ENCODE results near the gene COL7A1.

COL7A1 gene

DNA sequence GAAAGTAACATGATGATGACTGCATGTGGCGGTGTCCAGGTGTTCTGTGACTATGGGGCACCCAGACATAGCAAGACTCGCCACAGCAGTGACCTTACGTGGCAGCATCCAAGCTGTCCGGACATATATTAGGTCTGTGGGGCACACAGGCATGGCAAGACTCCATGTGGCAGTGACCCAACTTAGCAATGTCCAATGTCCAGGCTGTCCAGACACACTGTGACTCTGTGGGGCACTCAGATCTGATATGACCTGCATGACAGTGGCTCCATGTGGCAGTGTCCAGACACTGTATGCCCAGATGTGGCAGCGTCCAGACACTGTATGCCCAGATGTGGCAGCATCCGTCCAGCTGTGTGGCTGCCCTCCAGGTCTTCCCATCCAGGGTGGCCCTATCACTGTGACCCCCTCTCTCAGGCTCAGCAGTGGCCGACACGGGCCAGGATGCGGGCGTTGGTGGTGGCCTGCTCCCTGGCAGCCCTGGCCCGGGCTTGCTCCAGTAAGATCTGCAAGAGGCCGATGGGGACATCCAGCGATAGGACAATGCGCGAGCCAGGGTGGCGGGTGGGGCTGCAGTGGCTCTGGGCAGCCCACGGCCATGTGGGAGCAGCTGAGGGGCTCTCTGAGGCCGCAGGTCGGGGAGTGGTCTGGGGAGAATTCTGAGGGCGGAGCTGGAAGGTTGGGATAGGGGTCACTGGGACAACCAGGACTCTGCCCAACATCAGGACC lies 32.6 kb downstream of the COL7A1 start:
- no peak overlapping the region for H3K27ac ChIP-seq

DNA sequence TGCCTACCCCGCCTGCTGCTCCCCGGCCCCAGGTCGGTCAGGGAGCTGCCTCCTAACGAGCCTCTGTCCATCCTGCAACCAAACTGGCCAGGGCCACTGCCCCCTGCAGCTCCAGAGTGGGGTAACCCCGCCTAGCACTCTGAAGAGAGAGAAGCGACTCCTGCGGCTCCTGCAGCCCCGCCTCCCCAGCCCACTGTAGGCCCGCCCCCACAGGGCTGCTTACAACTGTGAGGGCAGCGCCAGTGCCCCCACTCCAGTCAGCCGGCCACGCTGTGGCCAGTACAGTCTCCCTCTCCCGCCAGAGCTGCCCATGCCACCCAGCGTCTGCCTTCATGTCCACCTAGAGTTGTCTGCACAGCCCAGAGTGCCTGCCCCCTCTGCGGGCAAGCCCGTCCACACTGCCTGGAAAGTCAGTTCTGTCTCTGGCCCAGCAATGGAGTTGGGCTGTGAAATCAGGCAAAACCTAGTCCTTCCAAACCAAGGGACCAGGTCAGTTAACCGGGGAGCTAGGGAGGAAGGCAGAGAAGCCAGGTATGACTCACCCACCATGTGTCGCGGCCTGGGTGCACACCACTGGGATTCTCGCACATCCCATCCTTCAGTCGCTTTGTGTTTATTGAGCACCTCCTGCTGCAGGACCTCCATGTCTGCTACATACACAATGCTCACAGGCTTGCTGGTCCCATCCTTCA lies 33.9 kb downstream of the COL7A1 start:
- TF ChIP-seq, protein P1, sequence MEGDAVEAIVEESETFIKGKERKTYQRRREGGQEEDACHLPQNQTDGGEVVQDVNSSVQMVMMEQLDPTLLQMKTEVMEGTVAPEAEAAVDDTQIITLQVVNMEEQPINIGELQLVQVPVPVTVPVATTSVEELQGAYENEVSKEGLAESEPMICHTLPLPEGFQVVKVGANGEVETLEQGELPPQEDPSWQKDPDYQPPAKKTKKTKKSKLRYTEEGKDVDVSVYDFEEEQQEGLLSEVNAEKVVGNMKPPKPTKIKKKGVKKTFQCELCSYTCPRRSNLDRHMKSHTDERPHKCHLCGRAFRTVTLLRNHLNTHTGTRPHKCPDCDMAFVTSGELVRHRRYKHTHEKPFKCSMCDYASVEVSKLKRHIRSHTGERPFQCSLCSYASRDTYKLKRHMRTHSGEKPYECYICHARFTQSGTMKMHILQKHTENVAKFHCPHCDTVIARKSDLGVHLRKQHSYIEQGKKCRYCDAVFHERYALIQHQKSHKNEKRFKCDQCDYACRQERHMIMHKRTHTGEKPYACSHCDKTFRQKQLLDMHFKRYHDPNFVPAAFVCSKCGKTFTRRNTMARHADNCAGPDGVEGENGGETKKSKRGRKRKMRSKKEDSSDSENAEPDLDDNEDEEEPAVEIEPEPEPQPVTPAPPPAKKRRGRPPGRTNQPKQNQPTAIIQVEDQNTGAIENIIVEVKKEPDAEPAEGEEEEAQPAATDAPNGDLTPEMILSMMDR (conservative IDR thresholded peaks at IDR 0.05), result no peak
- H3K27ac ChIP-seq, result no peak overlapping the region

More for the DNA sequence above, 32.6 kb downstream of the COL7A1 start:
- TF ChIP-seq, protein P1 (conservative IDR thresholded peaks at IDR 0.05), result no peak

DNA sequence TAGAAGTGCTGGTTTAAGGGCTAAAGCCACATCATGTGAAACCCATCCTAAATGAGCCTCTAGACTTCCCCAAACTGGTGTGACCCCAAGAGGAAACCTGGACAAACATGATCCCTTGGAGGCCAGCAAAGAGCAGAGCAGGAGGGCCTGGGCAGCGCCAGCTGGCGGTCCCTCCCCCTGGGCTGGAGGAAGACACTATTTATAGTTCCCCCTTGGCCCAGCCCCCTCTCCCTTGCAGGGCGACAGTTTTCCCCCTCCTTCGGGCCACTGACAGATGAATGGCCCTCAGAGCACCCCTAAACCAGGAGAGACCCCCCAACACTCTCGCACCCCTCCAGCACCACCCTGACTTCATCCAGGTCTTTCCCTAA lies 34.5 kb downstream of the COL7A1 start:
- no peak overlapping the region for H3K27ac ChIP-seq
- TF ChIP-seq, protein P1 (conservative IDR thresholded peaks at IDR 0.05), result no peak

DNA sequence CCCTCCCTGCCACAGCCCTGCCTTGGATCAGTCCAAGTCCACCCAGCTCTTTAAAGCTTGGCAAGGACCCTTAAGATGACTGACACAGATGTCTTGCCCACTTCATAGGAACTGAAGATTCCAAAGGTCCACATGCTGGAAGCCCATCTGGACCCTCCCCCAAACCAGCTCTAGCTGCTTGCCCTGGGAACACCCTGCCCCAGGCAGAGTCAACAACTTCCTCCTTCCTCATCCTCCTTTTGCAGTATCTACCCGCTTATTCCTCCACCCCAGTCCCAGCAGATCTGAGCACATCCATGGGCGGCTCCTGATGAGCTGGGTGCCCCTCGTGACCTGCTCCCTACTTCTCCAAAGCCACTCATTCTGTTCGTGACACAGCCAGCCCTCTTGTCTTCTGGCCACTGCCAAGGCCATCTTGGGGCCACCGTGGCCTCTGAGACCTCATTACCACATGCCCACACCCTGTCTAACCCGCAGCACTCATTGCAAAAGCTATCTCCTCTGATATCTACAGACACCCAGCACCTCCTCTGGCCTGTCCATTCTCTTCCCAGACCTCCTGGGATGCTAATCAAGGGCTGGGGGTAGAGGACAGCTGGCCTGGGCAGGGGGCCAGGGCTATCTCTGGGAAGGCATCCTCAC lies 36.5 kb downstream of the COL7A1 start:
- H3K27ac ChIP-seq, result peak overlapping the region; percentile 90
- TF ChIP-seq, protein P1 (conservative IDR thresholded peaks at IDR 0.05), result peak; percentile 51

DNA sequence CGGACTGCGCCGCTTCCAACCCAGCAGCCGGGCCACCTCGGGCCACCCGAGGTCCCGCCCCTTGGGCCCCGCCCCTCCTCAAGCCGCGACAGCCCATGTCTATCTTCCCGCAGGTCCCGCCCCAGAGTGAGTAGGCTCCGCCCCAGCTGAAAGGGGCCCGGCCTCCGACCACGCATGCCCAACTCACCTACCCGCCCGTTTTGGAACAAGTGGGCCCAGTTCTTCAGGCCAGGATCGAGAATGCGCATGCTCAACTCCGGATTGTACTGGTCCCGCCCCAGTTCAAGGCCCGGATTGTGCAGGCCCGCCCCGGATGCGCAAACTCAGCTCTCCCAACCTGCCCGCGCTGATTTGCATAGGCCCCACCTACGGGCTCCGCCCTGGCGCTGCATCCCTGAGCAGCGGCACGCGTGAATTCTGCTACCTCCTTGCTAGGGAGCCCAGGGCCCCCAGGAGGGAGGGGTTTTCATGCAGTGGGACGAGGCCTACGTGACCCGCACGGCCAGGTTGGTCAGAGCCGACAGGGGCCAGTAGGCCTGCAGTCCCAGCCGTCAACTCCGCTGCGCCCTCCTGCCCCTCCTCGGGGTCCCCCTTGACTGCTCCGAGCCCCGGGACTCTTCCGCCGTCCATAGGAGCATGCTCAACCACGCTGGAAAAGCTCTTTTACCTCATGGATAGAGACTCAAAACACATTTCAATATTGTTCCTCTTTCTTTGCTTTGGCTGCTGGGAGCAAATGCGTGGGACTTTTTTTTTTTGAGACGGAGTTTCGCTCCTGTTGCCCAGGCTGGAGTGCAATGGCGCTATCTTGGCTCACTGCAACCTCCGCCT lies 38.1 kb downstream of the COL7A1 start, which contains the start of gene PFKFB4:
PFKFB4 (minus strand) TSS at position 8 of the 831 bp plus-strand sequence. CDS start 26 bp downstream, outside the sequence.
- H3K27ac ChIP-seq, result peak within 1 kb of the TSS; percentile 90
- TF ChIP-seq, protein P1 (conservative IDR thresholded peaks at IDR 0.05), result no peak

DNA sequence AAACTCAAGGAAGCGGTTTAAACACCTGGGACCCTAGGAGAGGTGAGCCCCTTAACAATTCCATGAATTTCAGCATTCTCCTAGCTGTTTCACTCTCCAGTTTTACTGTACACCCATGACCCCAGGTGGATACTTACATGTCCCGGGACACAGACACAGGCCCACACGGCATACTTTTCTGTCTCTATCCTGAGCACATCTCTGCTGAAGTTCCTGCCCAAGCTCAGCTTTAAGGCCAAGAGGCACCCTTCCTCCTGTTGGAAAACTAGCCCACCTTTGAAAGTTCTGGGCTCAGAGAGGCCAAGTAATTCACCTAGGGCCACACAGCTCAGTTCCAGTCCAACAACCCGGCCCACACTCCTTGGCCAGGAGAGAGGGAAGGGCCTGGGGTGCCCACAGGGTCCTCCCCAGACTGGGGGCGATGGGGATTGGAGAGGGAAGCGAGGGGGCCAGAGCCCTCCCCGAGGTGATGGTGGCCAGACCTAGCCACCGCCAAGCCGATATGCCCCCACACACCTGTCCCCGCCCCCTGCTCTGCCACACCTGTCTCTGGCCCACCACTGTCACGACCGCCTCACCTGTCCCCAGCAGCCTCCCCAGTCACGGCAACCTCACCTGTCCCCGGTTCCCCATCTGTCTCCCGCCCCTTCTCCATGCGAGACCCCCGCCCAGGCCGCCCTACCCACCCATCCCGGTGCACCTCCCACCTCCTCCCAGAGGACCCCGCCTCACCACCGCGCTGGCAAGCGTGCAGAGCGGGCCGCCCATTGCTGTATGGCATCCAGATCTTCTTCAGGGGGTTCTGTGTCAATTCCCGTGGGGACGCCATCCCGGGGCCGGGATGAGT lies 39.0 kb downstream of the COL7A1 start:
- TF ChIP-seq, protein P1 (conservative IDR thresholded peaks at IDR 0.05), result no peak
- H3K27ac ChIP-seq, result peak overlapping the region; percentile 90
